Measurements from ENCODE around the gene ARHGEF35. TPM values are rescaled to one million over a fixed set of nuclear protein-coding genes. Genes with fewer than 3 reads are reported as not detected.
A peak's percentile ranks its signal among the peaks of the same experiment; 100 is the strongest.
"Not testable (repeated sequence)": the region's sequence is repeated elsewhere in the genome, so short reads cannot be mapped to it uniquely, and the experiment has no call there.

The ARHGEF35 gene
- polyA plus RNA-seq, 6 donors from 2014 or later = 2.8 to 5.7 (median 4.3) TPM

DNA sequence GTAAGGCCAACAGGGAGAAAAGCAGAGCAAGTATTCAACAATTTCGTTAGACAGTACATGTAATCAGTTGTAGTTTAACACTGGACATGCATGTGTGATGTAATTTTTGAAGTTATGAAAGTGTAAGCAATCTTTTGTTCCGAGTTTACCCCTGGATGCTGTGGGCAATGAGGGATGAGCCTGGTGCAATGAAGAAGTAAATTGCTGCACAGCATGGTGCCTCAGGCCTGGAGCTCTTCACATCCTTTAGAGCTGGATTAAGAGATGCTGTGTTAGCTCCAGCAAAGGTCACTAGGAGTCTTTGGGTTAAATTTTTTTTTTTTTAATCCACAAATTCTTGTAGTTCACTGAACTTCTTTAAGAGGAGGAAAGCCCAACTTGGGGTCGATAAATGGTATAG, 7.5 kb upstream of the ARHGEF35 start:
- H3K36me3 Mint-ChIP-seq; DNase-seq; H3K4me3 Mint-ChIP-seq; H3K9me3 Mint-ChIP-seq; H3K27ac Mint-ChIP-seq; H3K4me1 Mint-ChIP-seq; H3K27me3 Mint-ChIP-seq; ATAC-seq (ENCODE audit: low read depth in 2 of 2): not testable (repeated sequence)

DNA sequence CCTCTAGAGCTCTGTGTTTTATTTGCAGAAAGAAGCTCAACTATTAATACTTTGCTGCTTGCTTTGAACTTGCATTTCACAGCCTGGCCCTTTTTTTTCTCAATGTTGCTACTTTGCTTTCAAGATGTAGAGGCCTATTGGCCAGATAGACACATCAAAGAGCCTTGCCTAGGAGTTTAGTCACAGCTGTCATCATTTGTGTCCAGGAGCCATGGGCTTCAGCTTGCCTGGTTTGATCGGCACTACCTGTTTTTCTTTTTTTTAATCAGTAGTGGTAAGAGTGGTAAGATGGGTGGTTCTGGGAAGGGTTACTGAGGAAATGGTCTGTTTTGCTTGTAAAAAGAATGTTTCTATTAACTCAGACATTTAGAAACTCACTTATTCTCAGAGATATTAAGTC, 6.3 kb upstream of the ARHGEF35 start:
- H3K4me1 Mint-ChIP-seq = peaks cover 4 to 13% (median 9%) of the 10 kb centered on the region in 3 donors
- H3K9me3 Mint-ChIP-seq; H3K36me3 Mint-ChIP-seq; DNase-seq; ATAC-seq (ENCODE audit: low read depth in 2 of 2); H3K4me3 Mint-ChIP-seq; H3K27ac Mint-ChIP-seq; H3K27me3 Mint-ChIP-seq: not testable (repeated sequence)

DNA sequence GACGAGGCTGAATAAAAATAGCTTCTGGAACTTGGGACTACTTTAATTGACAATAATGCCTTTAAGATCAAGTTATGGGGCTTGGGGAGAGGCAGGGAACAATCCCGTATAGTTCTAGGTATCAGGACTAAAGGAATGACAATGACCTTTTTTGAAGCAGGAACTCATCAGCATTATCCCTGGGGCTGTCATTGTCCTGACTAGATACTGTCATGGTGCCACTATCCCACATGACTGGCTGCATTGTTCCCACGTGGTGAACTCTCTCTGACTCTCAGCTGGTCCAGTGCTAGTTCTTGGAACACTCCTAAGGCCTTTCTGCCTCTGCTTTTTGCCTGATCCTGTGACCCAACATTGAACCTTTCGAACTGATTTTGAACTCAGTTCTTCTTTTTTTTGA, 3.3 kb upstream of the ARHGEF35 start:
- H3K36me3 Mint-ChIP-seq; H3K9me3 Mint-ChIP-seq; DNase-seq; H3K27ac Mint-ChIP-seq; H3K27me3 Mint-ChIP-seq; ATAC-seq (ENCODE audit: low read depth in 2 of 2): not testable (repeated sequence)
- Mint-ChIP-seq H3K4me3 (peak overlapping the region in 2 of 8 donors; percentile 12 to 51), H3K4me1 (peaks cover 4 to 13% (median 11%) of the 10 kb centered on the region in 3 donors)

DNA sequence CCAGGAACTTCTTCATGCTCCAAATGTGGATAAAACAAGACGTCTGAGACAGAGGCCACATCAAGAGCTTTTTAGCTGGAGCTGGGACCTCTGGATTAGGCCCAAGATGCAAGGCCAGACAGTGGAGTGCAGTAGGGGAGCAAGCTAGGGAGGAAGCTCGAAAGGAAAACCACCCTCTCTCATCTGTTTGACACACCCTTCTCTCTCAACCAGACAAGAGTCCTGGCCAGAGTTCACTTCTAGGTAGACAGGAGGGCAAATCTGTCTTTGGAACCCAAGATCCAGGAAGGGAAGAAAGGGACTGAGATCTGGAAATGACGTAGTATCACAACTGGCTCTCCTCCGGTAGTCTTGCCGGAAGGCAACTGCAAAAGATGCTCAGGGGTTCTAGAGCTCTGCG, 1.2 kb downstream of the ARHGEF35 start:
- not testable (repeated sequence) for DNase-seq; ATAC-seq (ENCODE audit: low read depth in 2 of 2); H3K4me1 Mint-ChIP-seq; H3K27ac Mint-ChIP-seq; H3K9me3 Mint-ChIP-seq; H3K36me3 Mint-ChIP-seq; H3K27me3 Mint-ChIP-seq; H3K4me3 Mint-ChIP-seq

DNA sequence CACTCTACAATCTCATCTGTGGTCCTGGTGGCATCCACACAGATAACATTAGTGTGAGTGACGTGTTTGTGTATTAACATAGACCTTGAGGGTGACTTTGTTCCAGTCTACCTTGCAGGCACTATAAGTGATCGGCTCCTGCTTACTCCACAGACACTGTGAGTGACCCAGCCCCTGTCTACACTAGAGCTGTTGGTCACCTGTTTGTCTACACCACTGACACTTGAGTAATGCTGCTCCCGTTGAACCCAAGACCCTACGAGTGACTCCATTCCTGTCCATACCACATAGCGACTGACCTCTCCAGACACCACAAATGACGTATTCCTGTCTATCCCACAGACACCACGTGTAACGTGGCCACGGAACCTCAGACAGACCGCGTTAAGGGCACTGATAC, 1.9 kb downstream of the ARHGEF35 start:
- not testable (repeated sequence) for H3K27ac Mint-ChIP-seq; H3K9me3 Mint-ChIP-seq; H3K36me3 Mint-ChIP-seq; H3K4me1 Mint-ChIP-seq; H3K27me3 Mint-ChIP-seq; DNase-seq; ATAC-seq (ENCODE audit: low read depth in 2 of 2); H3K4me3 Mint-ChIP-seq

DNA sequence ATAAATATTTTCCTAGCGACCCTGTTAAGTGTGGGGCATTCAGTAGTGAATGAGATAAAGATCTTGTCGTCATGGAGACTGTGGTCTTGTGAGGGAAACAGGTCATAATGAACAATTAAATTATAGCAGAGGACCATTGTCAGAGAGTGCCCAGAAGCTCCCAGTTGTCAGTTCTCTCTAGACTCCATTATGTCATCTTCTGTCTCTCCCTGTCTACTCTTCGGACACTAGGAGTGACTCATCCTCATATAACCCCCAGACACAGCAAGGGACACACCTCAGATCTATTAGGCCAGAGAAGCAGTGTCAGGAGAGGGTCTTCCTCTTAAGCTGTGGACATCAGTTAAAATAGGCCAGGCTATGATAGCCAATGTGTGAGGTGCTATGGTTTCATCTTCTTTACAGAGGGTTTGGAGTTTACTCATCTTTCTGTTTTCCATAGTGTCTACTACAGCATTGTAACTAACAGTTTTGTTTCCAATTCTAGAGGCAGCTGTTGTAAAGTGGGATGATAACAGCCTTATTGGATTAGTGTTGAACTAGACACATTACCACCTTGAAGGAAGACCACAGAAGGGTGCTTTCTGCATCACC, 7.0 kb downstream of the ARHGEF35 start:
- H3K27me3 Mint-ChIP-seq; H3K36me3 Mint-ChIP-seq; ATAC-seq (ENCODE audit: low read depth in 2 of 2); DNase-seq; H3K4me3 Mint-ChIP-seq; H3K27ac Mint-ChIP-seq; H3K9me3 Mint-ChIP-seq; H3K4me1 Mint-ChIP-seq: not testable (repeated sequence)

DNA sequence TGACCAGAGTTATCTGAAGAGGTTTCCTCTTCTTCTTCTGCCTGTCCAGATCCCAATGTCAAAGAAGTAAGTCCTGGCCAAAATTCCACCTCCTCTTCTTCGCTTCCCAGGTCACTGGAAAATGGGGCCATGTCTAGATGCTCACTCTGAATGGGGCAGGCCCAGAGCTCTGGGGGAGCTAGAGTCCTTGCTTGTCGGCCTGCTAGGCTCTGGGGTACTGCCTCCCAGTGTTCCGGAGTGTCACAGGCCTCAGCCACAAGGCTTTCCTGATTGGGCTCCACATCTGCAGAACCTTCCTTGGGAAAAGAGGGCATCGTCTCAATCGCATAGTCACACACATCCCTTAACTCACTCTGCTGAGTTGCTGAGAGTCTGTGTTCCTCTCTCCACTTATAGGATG, 7.8 kb downstream of the ARHGEF35 start:
- not testable (repeated sequence) for DNase-seq; H3K27ac Mint-ChIP-seq; H3K9me3 Mint-ChIP-seq; ATAC-seq (ENCODE audit: low read depth in 2 of 2); H3K27me3 Mint-ChIP-seq; H3K36me3 Mint-ChIP-seq; H3K4me3 Mint-ChIP-seq; H3K4me1 Mint-ChIP-seq

DNA sequence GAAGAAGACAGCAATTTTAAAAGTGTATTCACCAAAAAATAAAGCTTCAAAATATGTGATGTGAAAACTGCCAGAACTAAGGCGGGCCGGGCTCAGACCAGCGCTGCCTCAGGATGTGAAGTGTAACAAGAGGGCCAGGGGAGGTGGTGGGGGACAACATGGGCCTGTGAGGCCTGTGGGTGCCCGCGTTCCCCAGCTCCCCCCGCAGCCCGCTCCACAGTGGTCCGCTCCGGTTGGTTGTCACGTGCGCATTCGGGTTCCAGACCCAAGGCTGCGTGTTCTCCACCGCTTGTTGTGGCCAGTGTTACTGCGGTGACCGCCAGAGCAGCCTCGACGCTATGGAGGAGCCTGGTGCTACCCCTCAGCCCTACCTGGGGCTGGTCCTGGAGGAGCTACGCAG, 12.5 kb downstream of the ARHGEF35 start, which contains the start of gene CTAGE4:
Gene CTAGE4, plus strand, starts transcription at position 301 of the 400 bp plus-strand sequence. Its CDS starts 38 bp downstream, at position 339.
- not testable (repeated sequence) for H3K27ac Mint-ChIP-seq; H3K4me3 Mint-ChIP-seq; DNase-seq; H3K36me3 Mint-ChIP-seq; H3K4me1 Mint-ChIP-seq; H3K9me3 Mint-ChIP-seq; ATAC-seq (ENCODE audit: low read depth in 2 of 2); H3K27me3 Mint-ChIP-seq

DNA sequence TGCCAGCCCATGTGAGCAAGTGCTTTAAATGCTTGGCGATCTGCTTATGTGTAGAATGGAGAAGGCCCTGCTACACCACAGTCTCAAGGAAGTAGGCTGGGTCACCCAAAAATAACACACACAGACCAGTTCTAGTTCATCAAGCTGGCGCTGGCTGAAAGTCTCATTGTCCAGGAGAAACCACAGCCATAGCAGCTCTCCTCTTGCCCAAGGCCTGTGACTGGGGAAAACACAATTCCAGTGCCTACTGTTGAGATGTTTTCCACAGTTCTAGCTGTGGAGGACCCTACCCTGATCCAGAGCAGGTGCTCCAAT, 16.5 kb downstream of the ARHGEF35 start:
- not testable (repeated sequence) for DNase-seq, H3K27ac Mint-ChIP-seq, H3K36me3 Mint-ChIP-seq, H3K4me1 Mint-ChIP-seq, H3K4me3 Mint-ChIP-seq, H3K9me3 Mint-ChIP-seq
- ATAC-seq (ENCODE audit: low read depth in 2 of 2) = peak; percentile 34 to 40
- peaks cover 7 to 11% (median 10%) of the 10 kb centered on the region in 3 donors for H3K27me3 Mint-ChIP-seq

DNA sequence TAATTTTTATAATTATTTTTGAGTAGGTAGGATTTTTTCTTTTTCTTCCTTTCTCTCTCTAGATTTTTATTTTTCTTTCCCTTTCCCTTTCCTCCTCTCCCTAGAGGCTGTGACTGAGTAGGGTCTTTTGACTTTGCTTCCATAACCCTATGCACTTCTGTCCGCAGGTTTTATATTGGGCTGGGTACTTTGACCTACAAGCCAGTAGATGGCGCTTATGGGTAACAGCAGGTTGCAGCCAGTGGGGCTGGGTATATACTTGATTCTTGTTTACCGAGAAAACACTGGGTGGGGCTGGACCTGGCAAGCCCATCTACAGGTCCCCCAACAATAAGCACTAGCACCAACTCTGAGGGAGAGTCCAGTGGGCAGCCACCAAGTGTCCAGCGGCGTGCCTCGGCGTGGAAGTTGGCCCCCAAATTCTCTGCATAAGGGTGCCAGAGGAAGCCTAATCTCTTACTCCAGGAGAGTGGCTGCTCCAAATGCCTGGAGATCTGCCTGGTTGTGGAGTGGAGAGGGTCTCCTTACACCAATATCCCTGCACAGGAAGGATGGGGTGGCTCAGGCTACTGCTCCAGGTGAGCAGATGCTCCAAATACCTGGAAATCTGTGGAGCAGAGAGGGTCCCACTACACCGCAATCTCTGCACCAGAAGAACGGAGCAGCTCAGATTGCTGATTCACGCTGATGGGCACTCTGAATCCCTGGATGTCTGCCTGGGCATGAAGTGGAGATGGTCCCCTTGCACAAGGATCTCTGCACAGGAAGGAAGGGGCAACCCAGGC, 17.1 kb downstream of the ARHGEF35 start:
- DNase-seq (peak; percentile 54), ATAC-seq (ENCODE audit: low read depth in 2 of 2) (peak; percentile 96 to 99)
- not testable (repeated sequence) for H3K27ac Mint-ChIP-seq, H3K36me3 Mint-ChIP-seq, H3K4me1 Mint-ChIP-seq, H3K9me3 Mint-ChIP-seq
- Mint-ChIP-seq H3K27me3 (peaks cover 7 to 12% (median 11%) of the 10 kb centered on the region in 3 donors), H3K4me3 (peak overlapping the region in 5 of 8 donors; percentile 26 to 70 (median 47))

DNA sequence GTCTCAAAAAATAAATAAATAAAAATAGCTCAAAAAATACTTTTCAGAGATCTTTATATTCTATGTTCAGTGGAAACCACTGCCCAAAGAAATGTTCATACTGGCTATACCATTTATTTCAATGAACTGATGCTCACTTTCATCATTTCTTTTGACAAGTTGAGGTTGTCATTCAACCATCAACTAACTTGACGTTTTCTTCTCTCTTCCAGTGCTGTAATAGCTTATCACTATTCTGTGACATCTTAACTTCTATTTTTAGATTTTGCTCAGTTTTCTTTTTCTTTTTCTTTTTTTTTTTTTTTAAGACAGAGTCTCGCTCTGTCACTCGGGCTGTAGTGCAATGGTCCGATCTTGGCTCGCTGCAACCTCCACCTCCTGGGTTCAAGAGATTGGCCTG, 21.0 kb downstream of the ARHGEF35 start:
- DNase-seq (no peak), ATAC-seq (ENCODE audit: low read depth in 2 of 2) (no peak)
- H3K4me1 Mint-ChIP-seq = peaks cover 3 to 6% (median 4%) of the 10 kb centered on the region in 3 donors
- peaks cover 14 to 22% of the 10 kb centered on the region in 2 donors for H3K36me3 Mint-ChIP-seq
- H3K9me3 Mint-ChIP-seq = peaks cover 3 to 20% (median 9%) of the 10 kb centered on the region in 7 donors
- no peak overlapping the region for H3K4me3 Mint-ChIP-seq
- no peak overlapping the region for H3K27ac Mint-ChIP-seq
- H3K27me3 Mint-ChIP-seq = peaks cover 9 to 32% (median 26%) of the 10 kb centered on the region in 3 donors

DNA sequence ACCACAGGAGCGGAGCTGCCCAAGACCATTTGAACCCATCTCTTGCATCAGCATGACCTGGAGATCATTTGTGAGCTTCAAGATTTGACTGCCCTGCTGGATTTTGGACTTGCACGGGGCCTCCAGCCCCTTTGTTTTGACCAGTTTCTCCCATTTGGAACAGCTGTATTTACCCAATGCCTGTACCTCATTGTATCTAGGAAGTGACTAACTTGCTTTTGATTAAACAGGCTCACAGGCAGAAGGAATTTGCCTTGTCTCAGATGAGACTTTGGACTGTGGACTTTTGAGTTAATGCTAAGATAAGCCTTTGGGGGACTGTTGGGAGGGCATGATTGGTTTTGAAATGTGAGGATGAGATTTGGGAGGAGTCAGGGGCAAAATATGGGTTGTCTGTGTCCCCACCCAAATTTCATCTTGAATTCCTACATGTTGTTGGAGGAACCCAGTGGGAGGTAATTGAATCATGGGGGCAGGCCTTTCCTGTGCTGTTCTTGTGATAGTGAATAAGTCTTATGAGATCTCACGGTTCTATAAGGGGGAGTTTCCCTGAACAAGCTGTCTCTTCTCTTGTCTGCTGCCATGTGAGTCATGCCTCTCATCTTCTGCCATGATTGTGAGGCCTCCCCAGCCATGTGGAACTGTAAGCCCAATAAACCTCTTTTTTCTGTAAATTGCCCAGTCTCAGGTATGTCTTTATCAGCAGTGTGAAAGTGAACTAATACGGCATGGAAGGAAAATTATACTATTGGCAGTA, 23.9 kb downstream of the ARHGEF35 start:
- ATAC-seq (ENCODE audit: low read depth in 2 of 2) = not testable (repeated sequence)

DNA sequence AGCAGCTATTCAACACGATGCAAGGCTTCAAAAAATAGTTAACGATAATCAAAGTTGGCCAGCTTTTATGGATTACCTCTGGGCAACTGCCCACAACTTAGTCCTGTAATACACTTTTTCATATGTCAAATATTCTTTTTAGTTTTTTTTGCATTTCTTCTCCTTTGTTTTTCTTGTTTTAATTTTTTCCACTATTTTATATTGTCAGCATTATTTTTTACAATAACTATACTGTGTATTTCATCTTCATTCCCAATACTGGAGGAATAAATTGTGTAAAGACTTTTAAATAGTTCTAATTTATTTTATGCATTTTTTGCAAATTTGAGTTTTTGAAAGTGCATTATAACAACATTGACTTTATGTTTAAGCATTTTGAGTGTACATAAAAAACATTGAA, 30.8 kb downstream of the ARHGEF35 start:
- Mint-ChIP-seq H3K4me3 (no peak overlapping the region), H3K4me1 (no peaks in the 10 kb centered on the region), H3K36me3 (peaks cover 0 to 5% of the 10 kb centered on the region in 2 donors), H3K27ac (no peak overlapping the region), H3K27me3 (peaks cover 28 to 41% (median 35%) of the 10 kb centered on the region in 3 donors), H3K9me3 (peaks cover 0 to 5% (median 0%) of the 10 kb centered on the region in 7 donors)
- ATAC-seq (ENCODE audit: low read depth in 2 of 2) (no peak), DNase-seq (no peak)

More for the DNA sequence above, 23.9 kb downstream of the ARHGEF35 start:
- Mint-ChIP-seq H3K9me3 (peaks cover 3 to 22% (median 10%) of the 10 kb centered on the region in 7 donors), H3K27me3 (peaks cover 8 to 35% (median 32%) of the 10 kb centered on the region in 3 donors), H3K36me3 (peaks cover 14 to 25% of the 10 kb centered on the region in 2 donors)
- not testable (repeated sequence) for DNase-seq, H3K4me1 Mint-ChIP-seq, H3K27ac Mint-ChIP-seq, H3K4me3 Mint-ChIP-seq
